Progenitor cell of endocrine pancreas (in vitro differentiated cells): ENCODE measurements around the gene LRP11. TPM values are rescaled to one million over a fixed set of nuclear protein-coding genes. Genes with fewer than 3 reads are reported as not detected.

Experiments
- DNase-seq: peaks from one replicate; pipeline ENCODE4 v3.0.0; 2021; ENCODE audit warnings: low spot score; ENCODE audit not compliant: unreplicated experiment
- H3K27ac Mint-ChIP-seq: 2 replicates; pipeline ENCODE4 v1.8.0; 2021; ENCODE audit warnings: mild to moderate bottlenecking, moderate library complexity, mixed read lengths
- H3K27me3 Mint-ChIP-seq: 2 replicates; pipeline ENCODE4 v1.8.0; 2021; ENCODE audit warnings: mixed read lengths
- H3K36me3 Mint-ChIP-seq: 2 replicates; pipeline ENCODE4 v1.8.0; 2022; ENCODE audit warnings: mixed read lengths; ENCODE audit not compliant: insufficient read depth
- H3K4me1 Mint-ChIP-seq: 2 replicates; pipeline ENCODE4 v1.8.0; 2021; ENCODE audit warnings: low read depth, mixed read lengths
- H3K4me3 Mint-ChIP-seq: 2 replicates; pipeline ENCODE4 v1.8.0; 2021; ENCODE audit warnings: low read depth, mild to moderate bottlenecking, moderate library complexity, mixed read lengths
- H3K9me3 Mint-ChIP-seq: 2 replicates; pipeline ENCODE4 v1.8.0; 2021; ENCODE audit warnings: low read depth, mixed read lengths
- total RNA-seq: library from RNA; stranded (reverse); gene quantifications from 2 replicates; pipeline ENCODE4 v1.2.1, GENCODE V29; 2021
- TF ChIP-seq, protein P1 (sequence below): fragments of 200-600 bp; sonication (generic); IDR thresholded peaks from one replicate; pipeline ENCODE4 v1.5.0; 2021; ENCODE audit warnings: antibody characterized with exemption, mild to moderate bottlenecking; ENCODE audit not compliant: unreplicated experiment

LRP11 gene
- total RNA-seq, 1 donor from 2014 or later = 63.3 TPM

- Mint-ChIP-seq H3K4me3 (no peak overlapping the region), H3K27ac (no peak overlapping the region), H3K36me3 (no peaks in the 10 kb centered on the region), H3K27me3 (peaks cover 66% of the 10 kb centered on the region), H3K4me1 (peaks cover 3% of the 10 kb centered on the region), H3K9me3 (no peaks in the 10 kb centered on the region)
- DNase-seq = no peak
- TF ChIP-seq, protein P1, sequence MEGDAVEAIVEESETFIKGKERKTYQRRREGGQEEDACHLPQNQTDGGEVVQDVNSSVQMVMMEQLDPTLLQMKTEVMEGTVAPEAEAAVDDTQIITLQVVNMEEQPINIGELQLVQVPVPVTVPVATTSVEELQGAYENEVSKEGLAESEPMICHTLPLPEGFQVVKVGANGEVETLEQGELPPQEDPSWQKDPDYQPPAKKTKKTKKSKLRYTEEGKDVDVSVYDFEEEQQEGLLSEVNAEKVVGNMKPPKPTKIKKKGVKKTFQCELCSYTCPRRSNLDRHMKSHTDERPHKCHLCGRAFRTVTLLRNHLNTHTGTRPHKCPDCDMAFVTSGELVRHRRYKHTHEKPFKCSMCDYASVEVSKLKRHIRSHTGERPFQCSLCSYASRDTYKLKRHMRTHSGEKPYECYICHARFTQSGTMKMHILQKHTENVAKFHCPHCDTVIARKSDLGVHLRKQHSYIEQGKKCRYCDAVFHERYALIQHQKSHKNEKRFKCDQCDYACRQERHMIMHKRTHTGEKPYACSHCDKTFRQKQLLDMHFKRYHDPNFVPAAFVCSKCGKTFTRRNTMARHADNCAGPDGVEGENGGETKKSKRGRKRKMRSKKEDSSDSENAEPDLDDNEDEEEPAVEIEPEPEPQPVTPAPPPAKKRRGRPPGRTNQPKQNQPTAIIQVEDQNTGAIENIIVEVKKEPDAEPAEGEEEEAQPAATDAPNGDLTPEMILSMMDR = no peak
These were observed 26.5 kb upstream of the LRP11 start for GRCh38 chr6:149890629-149891045.

GRCh38 chr6:149889326-149889725 lies 25.2 kb upstream of the LRP11 start:
- H3K27ac Mint-ChIP-seq = peak overlapping the region; percentile 16

GRCh38 chr6:149888659-149889058 lies 24.5 kb upstream of the LRP11 start:
- H3K4me3 Mint-ChIP-seq = no peak overlapping the region
- TF ChIP-seq, protein P1 = no peak
- no peak overlapping the region for H3K27ac Mint-ChIP-seq
- H3K36me3 Mint-ChIP-seq = no peaks in the 10 kb centered on the region
- no peaks in the 10 kb centered on the region for H3K9me3 Mint-ChIP-seq
- DNase-seq = no peak
- peaks cover 75% of the 10 kb centered on the region for H3K27me3 Mint-ChIP-seq
- H3K4me1 Mint-ChIP-seq = peaks cover 2% of the 10 kb centered on the region

More at GRCh38 chr6:149889326-149889725, 25.2 kb upstream of the LRP11 start:
- TF ChIP-seq, protein P1 = no peak
- Mint-ChIP-seq H3K9me3 (no peaks in the 10 kb centered on the region), H3K4me3 (no peak overlapping the region), H3K4me1 (peaks cover 2% of the 10 kb centered on the region), H3K27me3 (peaks cover 75% of the 10 kb centered on the region), H3K36me3 (no peaks in the 10 kb centered on the region)
- no peak for DNase-seq

- Mint-ChIP-seq H3K4me3 (no peak overlapping the region), H3K27ac (no peak overlapping the region), H3K9me3 (no peaks in the 10 kb centered on the region), H3K4me1 (peaks cover 2% of the 10 kb centered on the region), H3K27me3 (peaks cover 72% of the 10 kb centered on the region), H3K36me3 (no peaks in the 10 kb centered on the region)
- DNase-seq = no peak
- TF ChIP-seq, protein P1 = no peak
These were observed 23.9 kb upstream of the LRP11 start for GRCh38 chr6:149888093-149888492.

DNA sequence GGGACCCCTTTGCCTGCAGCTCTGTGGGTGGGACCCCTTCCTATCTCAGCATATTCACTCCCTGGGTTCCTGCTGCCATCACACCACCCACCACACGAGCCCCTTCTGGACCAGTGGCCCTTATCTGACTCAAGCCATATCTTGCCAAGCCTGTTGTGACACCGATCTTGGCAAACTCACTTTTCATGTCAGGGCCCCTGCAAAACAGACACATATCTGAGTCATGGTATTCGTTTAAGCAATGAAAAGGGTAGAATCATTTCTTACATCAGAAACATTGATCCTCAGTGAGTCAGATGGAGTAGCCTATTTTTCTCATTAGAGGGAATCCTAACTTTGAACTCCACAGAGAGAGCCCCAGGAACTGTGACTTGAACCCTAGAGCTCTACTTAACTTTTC lies 23.2 kb upstream of the LRP11 start:
- Mint-ChIP-seq H3K9me3 (no peaks in the 10 kb centered on the region), H3K27me3 (peaks cover 67% of the 10 kb centered on the region), H3K36me3 (no peaks in the 10 kb centered on the region), H3K4me1 (peaks cover 2% of the 10 kb centered on the region), H3K4me3 (no peak overlapping the region), H3K27ac (no peak overlapping the region)
- TF ChIP-seq, protein P1 = no peak
- no peak for DNase-seq
